ENCODE data around the gene RB1. TPM values are rescaled to one million over a fixed set of nuclear protein-coding genes. Genes with fewer than 3 reads are reported as not detected.

The RB1 gene
- total and polyA plus RNA-seq, 2 donors (not counting 1 experiment from before 2014, with no cell fraction given), result 24.0 to 70.4 TPM

- WGBS (ENCODE audit: insufficient coverage), result 86% methylated on average over 1 of the region's 2 CpGs
- DNase-seq (no peak), ATAC-seq (ENCODE audit: low read depth) (no peak)
- Histone ChIP-seq H3K4me1 (ENCODE audit: control insufficient read depth in 2 of 2, insufficient read depth in 2 of 2, low read length in 2 of 2) (peaks cover 37 to 39% of the 10 kb centered on the region in 2 donors), H3K79me2 (ENCODE audit: control insufficient read depth, insufficient read depth, low read length) (no peaks in the 10 kb centered on the region), H3K4me2 (replicated peaks; ENCODE audit: low read depth, low read length, poor library complexity, severe bottlenecking) (no peak overlapping the region), H3K36me3 (replicated peaks in 1 of 2; ENCODE audit: control extremely low read depth in 1 of 2, control insufficient read depth in 1 of 2, extremely low read depth in 1 of 2, insufficient read depth in 2 of 2, low read length in 1 of 2) (no peaks in the 10 kb centered on the region), H3K9me3 (ENCODE audit: control extremely low read depth in 1 of 3, control insufficient read depth in 2 of 3, insufficient read depth in 1 of 3, low read length in 2 of 3) (peaks cover 0 to 7% (median 0%) of the 10 kb centered on the region in 3 donors), H3K4me3 (ENCODE audit: control extremely low read depth in 1 of 5, extremely low read depth in 1 of 5, insufficient read depth in 1 of 5, low read depth in 2 of 5, low read length in 4 of 5) (no peak overlapping the region), H3K27me3 (replicated peaks in 1 of 4; ENCODE audit: control extremely low read depth in 1 of 4, control insufficient read depth in 3 of 4, insufficient read depth in 4 of 4, low read length in 3 of 4) (peaks cover 0 to 31% (median 2%) of the 10 kb centered on the region in 4 experiments), H2AFZ (ENCODE audit: insufficient read depth, low read depth, low read length, poor library complexity, severe bottlenecking) (no peak overlapping the region), H3K9ac (ENCODE audit: low read length) (no peak overlapping the region), H4K20me1 (ENCODE audit: control insufficient read depth, insufficient read depth, low read length, poor library complexity, severe bottlenecking) (peaks cover 7% of the 10 kb centered on the region), H3K27ac (ENCODE audit: low read length in 2 of 2) (no peak overlapping the region)
- no peak overlapping the region for H3K27ac Mint-ChIP-seq
- ChIA-PET POLR2A (no interaction called here), CTCF (interaction anchor here (1.8 kb wide), 1 partner anchor 78 kb away, joined by 7 read pairs; no protein-coding TSS in a partner anchor)
- no peak for TF ChIP-seq EZH2 (IDR thresholded peaks at IDR 0.05; ENCODE audit: borderline replicate concordance, insufficient read depth, low read depth, low read length, poor library complexity, severe bottlenecking)
- TF ChIP-seq, protein P1, sequence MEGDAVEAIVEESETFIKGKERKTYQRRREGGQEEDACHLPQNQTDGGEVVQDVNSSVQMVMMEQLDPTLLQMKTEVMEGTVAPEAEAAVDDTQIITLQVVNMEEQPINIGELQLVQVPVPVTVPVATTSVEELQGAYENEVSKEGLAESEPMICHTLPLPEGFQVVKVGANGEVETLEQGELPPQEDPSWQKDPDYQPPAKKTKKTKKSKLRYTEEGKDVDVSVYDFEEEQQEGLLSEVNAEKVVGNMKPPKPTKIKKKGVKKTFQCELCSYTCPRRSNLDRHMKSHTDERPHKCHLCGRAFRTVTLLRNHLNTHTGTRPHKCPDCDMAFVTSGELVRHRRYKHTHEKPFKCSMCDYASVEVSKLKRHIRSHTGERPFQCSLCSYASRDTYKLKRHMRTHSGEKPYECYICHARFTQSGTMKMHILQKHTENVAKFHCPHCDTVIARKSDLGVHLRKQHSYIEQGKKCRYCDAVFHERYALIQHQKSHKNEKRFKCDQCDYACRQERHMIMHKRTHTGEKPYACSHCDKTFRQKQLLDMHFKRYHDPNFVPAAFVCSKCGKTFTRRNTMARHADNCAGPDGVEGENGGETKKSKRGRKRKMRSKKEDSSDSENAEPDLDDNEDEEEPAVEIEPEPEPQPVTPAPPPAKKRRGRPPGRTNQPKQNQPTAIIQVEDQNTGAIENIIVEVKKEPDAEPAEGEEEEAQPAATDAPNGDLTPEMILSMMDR (IDR thresholded peaks at IDR 0.05), result no peak
- H3K4me1 Mint-ChIP-seq, result peaks cover 55% of the 10 kb centered on the region
- H3K27me3 Mint-ChIP-seq, result peaks cover 30% of the 10 kb centered on the region
- no peak overlapping the region for H3K4me3 Mint-ChIP-seq
- H3K9me3 Mint-ChIP-seq (ENCODE audit: insufficient read depth), result no peaks in the 10 kb centered on the region
- intact Hi-C loops (cut with micrococcal nuclease), result no loop called here
Measured at GRCh38 chr13:48501705-48502104, 198.2 kb downstream of the RB1 start.

DNA sequence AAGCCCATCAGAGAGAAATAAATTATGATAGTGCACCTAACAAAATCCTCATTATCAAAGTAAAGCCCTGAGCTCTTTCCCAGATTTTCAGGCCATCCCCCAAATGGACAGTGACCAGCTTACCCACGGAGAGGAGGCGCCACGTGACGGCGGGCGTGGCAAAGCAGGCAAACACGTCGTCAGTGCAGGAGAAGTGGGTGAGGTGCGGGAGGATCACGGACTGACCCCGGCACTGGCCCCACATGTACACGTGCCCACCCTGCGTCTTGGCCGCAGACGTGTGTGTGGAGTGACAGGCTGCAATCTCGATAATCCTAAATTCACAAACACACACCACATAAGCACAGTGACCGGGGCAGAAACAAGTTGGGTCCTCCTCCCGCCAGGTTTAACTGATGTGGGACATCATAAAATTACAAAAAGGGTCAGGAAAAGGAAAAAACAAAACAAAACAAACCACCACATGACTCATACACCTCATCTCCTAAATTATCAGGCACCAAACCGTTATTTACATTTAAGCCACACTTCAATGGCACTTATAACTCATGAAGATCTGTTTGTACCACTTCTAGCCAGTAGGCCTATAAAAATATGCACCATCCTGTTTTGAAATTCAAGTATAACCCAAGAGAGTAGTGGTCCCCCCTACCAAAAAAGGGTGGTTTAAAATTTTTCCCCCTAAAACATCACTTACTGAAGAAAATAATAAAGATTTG is 199.2 kb downstream of the RB1 start:
- Histone ChIP-seq H3K79me2 (ENCODE audit: control insufficient read depth, insufficient read depth, low read length) (no peaks in the 10 kb centered on the region), H3K4me3 (ENCODE audit: control extremely low read depth in 1 of 5, extremely low read depth in 1 of 5, insufficient read depth in 1 of 5, low read depth in 2 of 5, low read length in 4 of 5) (no peak overlapping the region), H3K36me3 (replicated peaks in 1 of 2; ENCODE audit: control extremely low read depth in 1 of 2, control insufficient read depth in 1 of 2, extremely low read depth in 1 of 2, insufficient read depth in 2 of 2, low read length in 1 of 2) (no peaks in the 10 kb centered on the region), H3K4me2 (replicated peaks; ENCODE audit: low read depth, low read length, poor library complexity, severe bottlenecking) (no peak overlapping the region), H2AFZ (ENCODE audit: insufficient read depth, low read depth, low read length, poor library complexity, severe bottlenecking) (no peak overlapping the region), H3K4me1 (ENCODE audit: control insufficient read depth in 2 of 2, insufficient read depth in 2 of 2, low read length in 2 of 2) (peaks cover 40% of the 10 kb centered on the region in 2 donors), H3K9me3 (ENCODE audit: control extremely low read depth in 1 of 3, control insufficient read depth in 2 of 3, insufficient read depth in 1 of 3, low read length in 2 of 3) (peaks cover 0 to 7% (median 0%) of the 10 kb centered on the region in 3 donors), H3K27ac (ENCODE audit: low read length in 2 of 2) (no peak overlapping the region), H4K20me1 (ENCODE audit: control insufficient read depth, insufficient read depth, low read length, poor library complexity, severe bottlenecking) (peaks cover 13% of the 10 kb centered on the region), H3K27me3 (replicated peaks in 1 of 4; ENCODE audit: control extremely low read depth in 1 of 4, control insufficient read depth in 3 of 4, insufficient read depth in 4 of 4, low read length in 3 of 4) (peaks cover 0 to 40% (median 7%) of the 10 kb centered on the region in 4 experiments), H3K9ac (ENCODE audit: low read length) (no peak overlapping the region)
- Mint-ChIP-seq H3K9me3 (ENCODE audit: insufficient read depth) (no peaks in the 10 kb centered on the region), H3K4me3 (no peak overlapping the region), H3K27ac (no peak overlapping the region), H3K27me3 (peaks cover 40% of the 10 kb centered on the region), H3K4me1 (peaks cover 53% of the 10 kb centered on the region)
- TF ChIP-seq EZH2 (IDR thresholded peaks at IDR 0.05; ENCODE audit: borderline replicate concordance, insufficient read depth, low read depth, low read length, poor library complexity, severe bottlenecking), result no peak
- TF ChIP-seq, protein P1 (IDR thresholded peaks at IDR 0.05), result no peak
- ATAC-seq (ENCODE audit: low read depth) (no peak), DNase-seq (no peak)
- 99% methylated on average over 11 of the region's 19 CpGs for WGBS (ENCODE audit: insufficient coverage)
- CTCF ChIA-PET, result no interaction called here
- POLR2A ChIA-PET, result no interaction called here
- intact Hi-C loops (cut with micrococcal nuclease), result no loop called here

Measured in B cell (primary cell).